T follicular helper cell (primary cell): ENCODE data around the gene SCO2.
A peak's percentile ranks its signal among the peaks of the same experiment; 100 is the strongest.

Experiments
- DNase-seq: peaks from one replicate; pipeline ENCODE4 v3.0.0-alpha.2; 2020; ENCODE audit warnings: low read depth

The SCO2 gene

DNA sequence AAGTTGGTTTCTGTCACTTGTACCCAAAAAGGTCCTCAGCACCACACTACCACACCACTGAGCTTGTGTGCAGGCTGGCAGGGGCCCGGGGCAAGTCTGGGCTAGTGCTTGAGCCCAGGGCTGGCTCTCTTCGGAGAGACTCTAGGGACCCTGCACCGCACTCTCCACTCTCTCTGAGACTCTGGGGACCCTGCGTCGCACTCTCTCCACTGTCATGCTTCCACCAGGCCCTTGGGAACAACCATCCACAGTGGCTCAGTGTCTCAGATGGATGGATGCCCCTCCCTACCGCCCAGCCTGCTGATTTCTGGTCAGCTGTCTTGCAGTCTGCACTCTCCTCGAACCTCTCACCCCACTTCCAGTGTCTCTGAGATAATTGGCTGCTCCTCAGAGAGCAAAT lies 48.5 kb downstream of the SCO2 start:
- DNase-seq: no peak

- DNase-seq: no peak
Measured at GRCh38 chr22:50475652-50476002, 49.8 kb downstream of the SCO2 start.

GRCh38 chr22:50474710-50475651 lies 50.4 kb downstream of the SCO2 start, which contains the start of gene SBF1:
Gene SBF1, minus strand, starts transcription at chr22:50475035. Its CDS starts 195 bp downstream, at chr22:50474840.
- peak; percentile 83 for DNase-seq

- DNase-seq: no peak
Measured at GRCh38 chr22:50473855-50474671, 51.3 kb downstream of the SCO2 start.
